COR-L47 (cell line): ENCODE measurements around the gene TCTA.

Source experiments
- DNase-seq: peaks from one replicate; lab custom pipeline; 2025; lab: John Stamatoyannopoulos, UW

The TCTA gene

GRCh38 chr3:49410846-49411534, 1.2 kb upstream of the TCTA start:
- peak; percentile 3 for DNase-seq

GRCh38 chr3:49411535-49411967, 672 bp upstream of the TCTA start:
- DNase-seq = no peak

GRCh38 chr3:49412632-49413337, 562 bp downstream of the TCTA start:
- no peak for DNase-seq

GRCh38 chr3:49413338-49413734, 1.1 kb downstream of the TCTA start:
- DNase-seq = no peak

DNA sequence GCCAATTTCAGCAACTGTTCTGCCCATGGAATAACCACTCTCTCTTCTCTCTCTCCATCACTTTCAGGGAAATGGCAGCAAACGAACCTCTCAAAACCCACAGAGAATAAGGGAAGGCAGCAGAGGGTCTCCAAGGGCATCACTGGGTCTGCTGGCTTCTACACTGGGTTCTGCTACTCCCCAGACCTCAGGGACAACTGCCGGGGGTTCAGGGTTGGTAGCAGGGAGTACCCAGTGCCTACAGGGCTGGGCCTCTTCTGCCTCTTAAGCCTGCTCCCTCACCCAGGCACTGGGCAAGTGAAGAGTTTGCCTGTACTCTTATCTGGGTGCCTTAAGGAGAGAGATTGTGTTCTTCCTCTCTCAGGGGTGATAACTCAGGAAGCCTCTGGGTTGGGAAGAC, 2.5 kb downstream of the TCTA start:
- no peak for DNase-seq

DNA sequence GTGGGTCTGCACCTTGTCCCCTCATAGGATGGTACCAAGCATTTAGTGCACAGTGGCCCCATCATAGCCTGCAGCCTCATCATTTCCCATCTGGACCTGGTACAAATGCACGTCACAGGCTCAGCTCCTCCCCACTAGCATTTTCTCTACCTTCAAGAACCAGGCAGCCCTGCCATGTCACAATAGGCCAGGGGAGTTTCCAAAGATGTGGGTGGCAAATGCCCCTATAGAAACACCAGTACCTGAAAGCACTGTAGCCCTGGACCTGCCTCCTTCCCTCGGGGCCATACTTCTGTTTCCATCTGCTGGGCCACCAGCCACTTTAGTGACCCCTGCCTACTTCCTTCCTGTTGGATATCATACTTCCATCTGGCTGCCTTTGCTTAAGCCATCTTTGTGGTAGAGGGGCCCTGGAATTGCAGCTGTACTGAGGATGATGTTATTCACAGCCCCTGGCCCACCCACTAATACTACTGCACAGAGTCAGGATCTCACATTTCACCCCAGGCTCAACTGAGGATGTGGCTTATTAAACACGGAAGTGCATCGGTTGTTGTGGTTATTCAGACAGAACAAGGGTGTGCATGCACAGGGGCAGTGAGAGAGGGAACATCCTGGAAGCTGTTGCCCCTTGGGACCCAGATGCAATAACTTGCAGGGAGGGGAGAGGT, 3.8 kb downstream of the TCTA start:
- DNase-seq = no peak

GRCh38 chr3:49416867-49417266, 4.6 kb downstream of the TCTA start:
- no peak for DNase-seq

- DNase-seq = no peak
Measured at GRCh38 chr3:49417516-49418120, 5.4 kb downstream of the TCTA start.

GRCh38 chr3:49421890-49422378, 9.7 kb downstream of the TCTA start:
- DNase-seq = no peak

- no peak for DNase-seq
Measured at GRCh38 chr3:49422379-49423248, 10.4 kb downstream of the TCTA start, which contains the start of gene AMT. TSS of gene AMT (minus strand) at chr3:49422473. CDS start at chr3:49422450, 23 bp downstream.

- no peak for DNase-seq
Measured at GRCh38 chr3:49424816-49425215, 12.6 kb downstream of the TCTA start.

DNA sequence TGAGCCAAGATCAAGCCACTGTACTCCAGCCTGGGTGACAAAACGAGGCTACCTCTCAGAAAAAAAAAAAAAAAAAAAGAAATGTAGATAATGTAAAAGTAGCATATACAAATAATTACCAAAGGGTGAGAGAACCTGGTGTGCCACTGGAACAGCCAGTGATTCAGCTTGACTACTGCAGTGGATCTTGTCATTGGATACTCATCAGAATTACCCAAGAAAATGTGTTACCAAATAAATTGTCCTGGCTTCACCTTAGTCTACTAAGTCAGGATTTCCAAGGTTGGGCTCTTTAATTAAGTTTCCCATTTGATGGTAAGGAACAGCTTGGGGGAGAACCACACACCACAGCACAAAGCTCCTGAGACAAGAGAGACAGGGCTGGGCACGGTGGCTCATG, 15.4 kb downstream of the TCTA start:
- no peak for DNase-seq

- DNase-seq = no peak
Measured at GRCh38 chr3:49428752-49429080, 16.5 kb downstream of the TCTA start.

- no peak for DNase-seq
Measured at GRCh38 chr3:49434731-49435130, 22.5 kb downstream of the TCTA start.

GRCh38 chr3:49445391-49445790, 33.2 kb downstream of the TCTA start:
- DNase-seq = no peak

GRCh38 chr3:49453621-49454020, 41.4 kb downstream of the TCTA start:
- no peak for DNase-seq

DNA sequence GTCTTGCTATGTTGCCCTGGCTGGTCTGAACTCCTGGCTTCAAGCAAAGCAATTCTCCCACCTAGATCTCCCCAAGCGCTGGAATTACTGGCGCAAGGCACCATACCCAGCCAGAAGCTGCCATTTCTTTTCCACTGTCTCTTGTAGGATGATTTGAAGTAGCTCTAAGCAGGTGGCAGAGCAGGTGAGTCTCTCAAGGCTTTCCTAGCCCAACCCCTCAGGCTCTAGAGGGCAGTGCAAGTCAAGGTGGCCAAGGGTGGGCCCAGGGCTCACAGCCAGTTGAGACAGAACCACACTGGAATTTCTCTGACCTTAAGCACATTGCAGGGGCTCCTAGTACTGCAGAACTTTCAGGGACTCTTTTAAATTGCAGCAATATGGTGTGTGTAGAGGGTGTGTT, 42.2 kb downstream of the TCTA start:
- no peak for DNase-seq

GRCh38 chr3:49454898-49455681, 42.9 kb downstream of the TCTA start:
- DNase-seq = no peak

DNA sequence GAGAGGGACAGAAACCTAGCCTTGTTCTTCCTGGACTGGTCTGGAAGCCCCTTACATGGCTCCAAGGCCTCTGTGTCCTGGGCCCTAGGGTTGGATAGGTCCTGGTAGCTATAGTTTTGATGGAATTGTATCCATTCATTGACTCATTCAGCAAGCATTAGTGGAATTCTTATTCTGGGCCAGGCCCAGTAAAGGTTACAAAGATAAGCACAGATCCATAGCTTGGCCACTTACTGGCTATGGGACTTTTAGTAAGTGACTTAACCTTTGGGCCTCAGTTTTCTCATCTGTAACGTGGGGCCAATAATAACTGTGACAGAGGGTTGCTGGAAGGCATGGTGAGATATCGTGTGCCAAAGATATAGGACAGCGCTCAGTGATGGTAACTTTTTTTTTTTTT, 44.2 kb downstream of the TCTA start:
- DNase-seq = no peak

DNA sequence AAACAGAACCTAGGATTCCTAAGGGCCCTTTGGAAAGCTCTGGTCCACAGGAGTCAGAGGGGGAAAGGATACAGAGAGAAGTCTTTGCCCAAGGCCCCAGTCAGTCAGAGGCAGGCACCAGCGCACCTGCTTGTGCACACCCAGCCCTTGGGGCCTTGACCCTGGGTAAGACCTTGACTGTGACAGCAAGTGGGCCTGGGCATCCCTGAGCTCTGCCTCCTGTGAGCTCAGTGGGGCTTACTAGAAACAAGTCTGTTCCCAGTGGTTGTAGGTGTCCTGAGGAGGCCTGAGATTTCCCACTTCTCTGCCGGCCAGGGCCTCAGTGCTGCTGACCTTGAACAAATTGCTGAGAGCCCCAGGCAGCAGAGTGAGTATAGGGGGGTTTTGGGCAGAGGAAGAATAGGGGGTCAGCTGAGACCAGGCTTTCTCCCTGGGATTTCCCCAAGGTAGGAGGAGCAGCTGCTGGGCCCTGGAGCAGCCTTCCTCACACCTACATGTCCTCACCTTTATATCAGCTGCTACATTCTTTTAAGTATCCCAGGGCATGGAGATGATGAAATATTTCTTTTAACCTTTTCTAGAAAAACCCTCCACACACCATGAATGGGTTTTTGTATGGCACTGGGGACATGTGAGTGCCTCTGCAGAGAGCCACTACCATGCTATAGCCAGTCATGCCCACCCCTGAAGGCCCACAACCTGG, 48.1 kb downstream of the TCTA start:
- DNase-seq = no peak
